GM11168 (cell line): Measurements from ENCODE around the gene ATP7B.

Experiments used
- in situ Hi-C: fragments of 300-500 bp; cut with MboI; formaldehyde crosslinking; loops from one replicate; pipeline ENCODE4 v1.12.0; 2022; ENCODE audit warnings: low sequenced_read_pairs; ENCODE audit not compliant: unreplicated experiment

ATP7B gene

GRCh38 chr13:51906581-51906980, 104.7 kb downstream of the ATP7B start:
- in situ Hi-C loops, result no loop called here

- in situ Hi-C loops, result no loop called here
Observed at GRCh38 chr13:51905787-51906186, 105.5 kb downstream of the ATP7B start.

DNA sequence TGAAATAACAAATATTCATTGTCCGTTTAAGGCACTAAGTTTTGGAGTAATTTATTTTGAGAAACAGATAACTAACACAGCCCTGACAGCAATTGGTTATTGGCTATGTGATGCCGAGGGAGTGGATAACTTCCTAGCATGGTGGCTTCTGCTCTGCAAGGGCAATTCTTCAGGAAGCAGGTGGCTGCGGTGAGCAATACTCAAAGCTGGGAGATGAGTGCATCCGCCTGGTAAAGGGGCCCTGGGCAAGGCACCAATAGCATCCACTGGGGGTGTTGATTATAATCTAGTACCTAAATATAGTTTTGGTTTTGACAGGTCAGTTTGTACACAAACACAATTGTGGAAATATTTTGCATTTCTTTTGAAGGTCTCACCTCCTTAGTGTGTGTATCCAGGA, 108.5 kb downstream of the ATP7B start:
- in situ Hi-C loops, result no loop called here

GRCh38 chr13:51900471-51900870, 110.8 kb downstream of the ATP7B start:
- in situ Hi-C loops, result no loop called here

DNA sequence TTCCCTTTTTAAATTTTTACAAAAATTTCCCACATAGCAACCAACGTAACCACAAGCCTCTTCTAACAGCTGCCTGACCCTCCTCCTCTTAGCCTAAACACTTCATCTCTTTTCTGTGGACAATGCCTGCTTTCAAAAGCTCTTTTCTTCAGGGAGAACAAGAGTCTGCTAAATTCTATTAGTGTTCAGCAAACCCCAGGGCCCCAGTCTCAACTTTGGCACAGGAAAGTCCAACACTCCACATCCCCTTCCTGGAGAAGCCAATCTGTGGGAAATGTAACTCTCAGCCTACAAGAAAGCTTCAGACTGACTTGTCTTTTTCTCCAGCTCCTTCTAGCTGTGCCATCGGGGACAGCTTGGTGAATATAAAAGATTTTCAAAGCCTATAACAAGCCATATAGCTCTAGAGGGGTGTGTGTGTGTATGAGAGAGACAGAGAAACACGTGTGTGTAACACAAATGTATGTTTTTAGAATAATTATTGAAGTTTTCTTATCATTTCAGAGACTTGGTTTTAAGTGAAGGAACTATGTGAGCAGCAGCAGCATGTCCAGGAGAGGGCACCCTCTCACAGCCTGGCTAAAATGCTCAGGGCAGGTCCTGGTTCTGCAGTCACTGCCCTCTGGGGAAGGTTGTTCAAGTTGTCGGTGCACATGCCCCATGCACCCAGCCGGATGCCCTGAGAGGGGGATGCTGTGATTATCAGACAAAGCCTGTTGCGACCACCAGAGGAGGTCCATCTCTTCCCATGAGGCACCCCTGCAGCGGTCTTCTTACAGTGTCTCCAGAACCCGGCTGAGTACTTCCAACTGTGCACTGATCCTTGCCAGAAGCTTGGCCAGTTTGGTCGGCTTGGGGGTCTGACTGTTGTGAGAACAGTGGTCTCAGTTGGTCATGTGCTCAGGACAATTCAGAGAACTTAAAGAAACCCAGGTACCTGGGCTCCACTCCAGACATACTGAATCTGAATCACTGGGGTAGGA, 115.1 kb downstream of the ATP7B start:
- in situ Hi-C loops, result loop anchor here (25.0 kb wide), 1 partner anchor 241 kb away; the partner anchor contains the start of gene NEK5

- in situ Hi-C loops, result loop anchor here (25.0 kb wide), 1 partner anchor 243 kb away; the partner anchor contains the start of gene NEK5
Observed at GRCh38 chr13:51894239-51894638, 117.0 kb downstream of the ATP7B start.

- in situ Hi-C loops, result loop anchor here (25.0 kb wide), 1 partner anchor 245 kb away; the partner anchor contains the start of gene NEK5
Observed at GRCh38 chr13:51892657-51893056, 118.6 kb downstream of the ATP7B start.

DNA sequence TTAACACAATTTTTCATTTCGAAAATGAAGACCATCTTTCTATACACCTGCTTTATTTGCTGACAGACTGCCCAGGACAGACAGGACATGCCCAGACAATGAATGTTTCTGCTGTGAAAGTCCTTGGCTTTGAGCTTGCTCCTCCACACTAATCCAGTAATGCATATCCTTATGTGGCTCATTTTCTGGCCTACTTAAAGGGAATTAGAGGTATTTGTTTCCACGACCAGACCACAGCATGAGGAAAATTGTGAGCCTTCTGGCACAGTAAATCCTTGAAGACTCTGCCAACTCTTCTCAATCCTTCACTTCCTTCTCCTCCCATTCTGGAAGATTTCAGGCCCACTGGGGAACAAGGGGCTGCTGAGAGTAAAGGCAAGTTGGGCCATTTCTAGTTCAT, 123.8 kb downstream of the ATP7B start:
- in situ Hi-C loops, result loop anchor here (25.0 kb wide), 1 partner anchor 250 kb away; the partner anchor contains the start of gene NEK5

DNA sequence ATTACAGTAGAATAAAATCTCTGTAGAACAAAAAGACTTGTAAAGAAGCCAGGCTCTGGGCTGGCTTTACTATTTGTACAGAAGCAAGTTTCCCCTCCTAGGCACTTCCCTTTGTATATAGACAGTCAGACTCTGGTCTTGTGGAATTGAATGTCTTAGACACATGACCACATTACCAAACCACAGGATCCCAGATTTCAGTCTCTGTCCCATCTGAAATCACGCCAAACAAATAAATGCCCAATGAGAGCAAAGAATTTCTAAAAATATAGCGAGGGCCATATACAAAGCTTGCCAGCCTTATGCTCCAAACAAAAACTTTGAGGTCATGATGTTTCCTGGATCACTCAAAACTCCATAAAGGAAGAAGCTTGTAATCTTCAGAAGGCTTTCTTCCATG, 125.6 kb downstream of the ATP7B start:
- in situ Hi-C loops, result loop anchor here (25.0 kb wide), 1 partner anchor 252 kb away; the partner anchor contains the start of gene NEK5

DNA sequence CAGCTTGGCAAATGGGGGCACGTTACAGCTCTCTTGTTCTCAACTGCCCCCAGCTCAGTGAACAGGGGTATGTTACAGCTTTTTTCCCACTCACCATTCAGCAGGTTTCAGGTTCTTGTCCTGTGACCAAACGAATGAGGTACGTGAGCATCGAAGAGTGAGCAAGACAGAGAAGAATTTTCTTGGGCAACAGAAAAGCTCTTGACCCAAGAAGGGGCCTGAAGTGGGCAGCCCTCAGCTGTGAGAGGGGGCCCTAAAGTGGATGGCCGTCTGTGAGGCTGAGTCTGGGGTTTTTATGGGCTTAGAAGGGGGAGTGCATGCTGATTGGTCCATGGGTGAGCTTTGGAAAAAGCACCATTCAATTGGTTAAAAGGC, 128.0 kb downstream of the ATP7B start:
- in situ Hi-C loops, result loop anchor here (25.0 kb wide), 1 partner anchor 254 kb away; the partner anchor contains the start of gene NEK5
